RPMI8226 (cell line): ENCODE measurements around the gene KIF6.
"Not testable (repeated sequence)": the region's sequence is repeated elsewhere in the genome, so short reads cannot be mapped to it uniquely, and the experiment has no call there.

Experiments
- DNase-seq: peaks from one replicate; pipeline ENCODE4 v3.0.0-alpha.2; 2015

KIF6 gene

DNA sequence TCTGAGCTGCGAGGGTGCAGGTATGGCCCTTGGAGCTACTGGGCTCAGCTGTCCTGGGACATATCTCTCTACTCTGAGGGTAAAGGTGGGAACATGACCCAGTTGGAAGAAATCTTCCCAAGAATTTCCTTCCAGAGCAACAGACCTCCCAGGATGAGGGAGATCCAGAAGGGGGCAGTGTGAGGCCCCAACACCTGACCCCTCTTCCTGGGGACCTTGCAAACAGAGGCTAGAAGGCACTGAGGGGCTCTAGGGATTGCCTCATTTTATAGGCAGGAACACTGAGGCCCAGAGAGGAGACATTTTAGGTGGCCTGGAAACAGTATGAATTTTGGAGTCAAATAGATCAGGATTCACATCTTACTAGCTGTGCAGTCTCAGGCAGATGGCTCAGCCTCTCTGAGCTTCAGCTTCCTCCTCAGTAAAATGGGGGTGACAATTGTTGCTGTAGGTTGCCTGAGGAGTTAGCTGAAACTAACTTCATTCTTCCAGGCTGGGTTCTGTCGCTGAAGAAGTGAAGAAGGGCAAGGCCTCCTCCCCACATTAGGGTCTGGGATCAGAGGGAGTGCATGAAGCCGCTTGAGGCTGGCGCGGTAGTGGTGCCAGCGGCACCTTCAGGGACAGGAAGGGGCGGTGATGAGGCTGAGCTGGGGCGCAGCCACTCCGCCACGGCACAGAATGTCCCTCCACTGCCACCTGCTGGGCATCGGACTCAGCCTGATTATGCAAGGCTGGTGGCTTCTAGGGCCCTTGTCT is 422.4 kb downstream of the KIF6 start:
- DNase-seq, result peak; percentile 81

DNA sequence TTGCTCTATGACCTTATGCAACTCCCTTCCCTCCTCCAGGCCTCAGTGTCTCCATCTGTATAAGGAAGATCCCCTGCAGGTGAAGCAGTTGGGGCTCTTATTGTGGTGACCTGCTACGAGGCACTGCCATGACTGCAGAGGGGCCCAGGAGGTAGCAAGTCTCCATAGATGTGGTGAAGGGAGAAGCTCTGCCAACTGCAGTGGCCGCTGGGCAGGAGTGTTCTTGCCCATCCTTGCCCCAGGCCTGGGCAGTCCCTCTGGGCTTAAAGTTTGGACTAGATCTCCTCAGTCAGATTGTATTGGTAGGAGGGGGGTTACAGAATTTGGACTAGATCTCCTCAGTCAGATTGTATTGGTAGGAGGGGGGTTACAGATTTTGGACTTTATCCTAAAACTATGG is 423.2 kb downstream of the KIF6 start:
- no peak for DNase-seq

DNA sequence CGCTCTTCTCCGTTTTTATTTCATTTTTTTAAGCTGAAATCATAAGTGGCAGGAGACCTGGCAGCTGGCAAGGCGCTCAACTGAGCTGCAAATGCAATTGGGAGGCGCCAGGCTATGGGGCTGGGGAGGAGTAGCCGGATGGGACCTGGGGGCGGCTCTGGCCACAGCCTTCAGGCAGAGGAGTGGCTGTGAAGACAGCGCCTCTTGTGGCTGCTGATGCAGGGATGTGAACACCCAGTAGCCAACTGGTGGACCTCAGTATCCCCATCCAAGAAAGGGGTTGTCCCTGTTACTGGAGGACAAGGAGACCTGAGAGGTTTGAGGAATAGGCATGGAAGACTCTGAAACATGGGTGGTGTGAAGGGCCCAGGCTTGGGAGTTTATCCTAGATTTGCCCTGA is 423.6 kb downstream of the KIF6 start:
- peak; percentile 60 for DNase-seq

DNA sequence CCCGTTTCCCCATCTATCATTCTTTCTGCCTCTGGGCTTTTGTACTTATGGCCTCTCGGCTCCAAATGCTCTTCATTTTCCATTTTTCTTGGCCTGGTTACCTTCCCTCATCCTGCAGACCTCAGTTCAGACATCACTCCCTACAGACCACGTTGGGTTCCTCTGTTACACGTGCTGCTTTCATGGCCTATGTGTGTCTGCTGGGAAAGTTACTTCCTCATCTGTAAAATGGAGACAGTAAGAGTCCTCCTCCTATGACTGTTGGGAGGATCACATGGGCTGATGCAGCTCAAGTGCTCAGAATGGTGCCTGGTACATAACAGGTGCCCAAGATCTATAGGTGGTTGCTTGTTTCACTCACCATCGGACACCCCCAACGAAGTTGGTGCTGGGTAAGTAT is 424.5 kb downstream of the KIF6 start:
- no peak for DNase-seq

DNA sequence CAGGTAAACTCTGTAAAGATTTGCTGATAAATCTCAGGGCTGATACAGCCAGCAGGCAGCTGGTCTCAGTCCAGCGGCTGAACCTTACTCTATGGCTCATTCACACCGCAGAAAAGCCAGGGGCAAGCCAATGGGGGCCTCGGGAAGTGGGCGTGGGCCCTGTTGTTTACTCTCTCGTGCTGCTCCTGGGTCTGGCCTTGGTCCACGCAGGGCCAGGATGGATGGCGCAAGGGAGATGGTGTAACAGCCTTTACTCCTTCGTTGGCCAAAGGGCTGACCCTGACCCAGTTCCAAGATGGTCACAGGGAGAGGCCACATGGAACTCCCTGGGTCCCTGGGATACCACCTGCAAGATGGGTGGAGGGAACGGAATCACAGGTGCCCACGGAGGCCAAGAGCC is 427.1 kb downstream of the KIF6 start:
- DNase-seq, result no peak

DNA sequence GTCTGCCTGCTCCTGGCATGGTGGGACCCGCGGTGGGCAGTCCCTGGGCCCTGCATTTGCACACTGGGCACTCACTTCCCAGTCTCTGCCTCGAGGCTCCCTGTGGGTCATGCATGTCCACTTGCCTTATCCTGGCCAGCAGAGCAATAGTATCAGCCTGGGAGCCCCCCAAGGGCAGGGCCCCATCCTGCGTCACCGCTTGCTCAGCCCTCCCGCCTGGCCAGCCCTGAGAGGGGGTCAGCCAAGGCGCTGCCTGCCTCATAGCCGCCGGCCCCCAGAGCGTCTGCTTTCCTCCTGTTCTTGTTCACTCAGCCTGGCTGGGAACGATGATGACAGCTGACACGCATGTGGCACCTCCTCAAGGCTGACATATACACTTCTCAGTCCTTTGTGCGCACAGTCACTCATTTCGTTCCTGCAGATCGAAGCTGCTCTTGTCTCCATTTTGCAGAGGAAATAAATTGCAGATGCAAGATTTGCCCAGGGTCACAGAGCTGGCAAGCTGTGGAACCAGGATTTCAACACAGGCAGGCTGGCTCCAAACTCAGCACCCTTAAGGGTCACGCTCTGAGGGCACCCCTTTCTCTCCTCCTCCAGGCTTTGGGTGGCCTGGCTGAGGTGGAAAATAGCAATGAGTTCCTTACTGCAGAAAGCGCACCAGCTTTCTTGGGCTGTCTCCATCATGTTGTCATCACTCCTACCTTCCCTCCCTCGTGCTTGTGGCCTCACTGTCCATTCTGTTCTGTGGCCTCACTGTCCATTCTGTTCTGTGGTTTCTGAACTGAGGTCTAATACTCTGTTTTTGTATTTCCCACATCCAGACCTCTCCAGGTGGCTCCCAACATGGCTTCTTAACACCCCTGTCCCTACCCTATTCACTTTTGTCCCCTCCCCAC is 428.2 kb downstream of the KIF6 start:
- no peak for DNase-seq

DNA sequence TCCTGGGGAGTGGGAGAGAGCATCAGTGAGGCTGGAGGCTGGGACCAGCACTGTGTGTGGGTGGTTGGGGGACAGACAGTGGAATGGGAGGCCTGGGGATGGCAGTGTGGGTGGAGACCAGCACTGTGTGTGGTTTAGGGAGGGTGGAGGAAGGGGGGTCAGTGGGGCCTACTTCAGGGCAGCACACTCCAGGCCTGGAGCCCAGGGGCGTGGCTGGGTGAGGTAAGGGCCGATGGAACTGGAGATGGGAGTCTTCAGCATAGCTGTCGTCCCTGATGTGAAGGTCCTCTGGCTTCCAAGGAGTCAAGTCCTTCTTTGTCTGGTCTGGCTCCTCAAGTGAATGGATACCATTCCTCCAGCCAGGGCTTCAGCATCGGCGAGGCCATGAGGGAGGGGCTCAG is 429.6 kb downstream of the KIF6 start:
- DNase-seq, result no peak

DNA sequence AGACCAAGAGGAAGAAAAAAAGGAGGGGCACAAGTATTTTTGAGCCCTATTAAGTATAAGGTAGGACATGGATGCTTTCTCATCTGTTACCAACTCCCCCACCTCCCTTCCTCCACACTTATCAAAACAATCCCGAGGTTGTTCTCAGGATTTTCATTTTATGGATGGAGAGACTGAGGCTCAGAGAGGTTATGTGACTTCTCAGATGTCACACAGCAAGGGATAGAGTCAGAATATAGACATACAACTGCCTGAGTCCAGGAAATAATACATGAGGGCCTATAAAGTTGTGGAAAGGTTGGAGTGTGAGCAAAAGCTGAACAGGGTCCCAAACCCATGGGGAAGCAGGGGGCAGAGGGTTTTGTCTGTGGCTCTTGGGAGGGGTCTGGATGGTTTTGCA is 430.3 kb downstream of the KIF6 start:
- no peak for DNase-seq

DNA sequence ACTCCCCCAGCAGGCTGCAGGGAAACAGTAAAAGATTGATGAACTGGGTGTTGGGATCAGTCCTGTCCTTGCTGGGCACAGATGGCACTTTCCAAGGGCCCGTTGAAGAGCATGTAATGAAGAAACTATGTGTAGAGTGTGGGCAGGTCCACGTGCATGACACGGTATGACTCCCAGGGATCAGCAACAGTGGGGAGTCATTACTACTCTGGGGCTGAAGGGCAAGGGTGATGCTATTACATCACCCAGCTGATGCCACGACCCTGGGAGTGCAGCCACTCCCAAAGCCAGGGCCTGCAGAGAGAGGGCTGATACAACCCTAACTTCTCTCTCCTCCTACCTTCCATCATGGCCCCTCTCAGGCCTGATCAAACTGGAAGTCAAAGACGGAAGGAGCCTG is 431.1 kb downstream of the KIF6 start:
- DNase-seq, result no peak

DNA sequence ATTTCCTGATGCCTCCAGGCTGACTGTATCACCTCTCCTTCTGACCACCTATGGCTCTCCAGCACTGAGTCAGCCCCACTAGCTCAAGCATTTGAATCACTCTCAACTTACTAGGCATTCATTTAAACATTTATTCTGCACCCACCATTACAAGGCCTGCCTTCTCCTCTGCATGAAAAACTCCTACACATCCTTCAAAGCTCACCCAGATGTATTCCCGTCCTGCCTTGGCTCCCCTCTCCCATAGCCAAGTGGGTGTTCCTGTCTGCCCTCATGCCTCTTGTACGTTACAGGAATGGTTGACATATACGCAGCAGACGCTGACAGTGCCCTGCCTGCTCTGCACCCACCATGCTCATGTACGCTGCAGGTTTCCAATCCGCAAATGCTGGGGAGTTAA is 432.6 kb downstream of the KIF6 start:
- DNase-seq, result no peak

DNA sequence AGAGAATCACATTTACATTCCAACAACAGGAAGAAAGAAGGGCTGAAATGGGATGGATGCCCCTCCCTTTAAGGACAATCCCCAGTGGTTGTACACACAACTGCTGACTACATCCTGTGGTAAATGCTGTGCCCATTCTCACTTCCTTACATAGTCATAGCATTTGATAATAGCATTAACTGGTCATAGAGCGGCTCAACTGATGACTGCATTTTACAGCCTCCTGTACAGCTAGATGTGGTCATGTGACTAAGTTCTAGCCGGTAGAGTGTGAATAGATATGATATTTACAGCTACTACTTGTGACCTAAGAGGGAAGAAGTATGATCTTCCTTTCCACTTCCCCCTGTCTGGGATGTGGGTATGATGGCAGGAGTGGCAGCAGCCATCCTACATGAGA is 435.7 kb downstream of the KIF6 start:
- peak; percentile 17 for DNase-seq

DNA sequence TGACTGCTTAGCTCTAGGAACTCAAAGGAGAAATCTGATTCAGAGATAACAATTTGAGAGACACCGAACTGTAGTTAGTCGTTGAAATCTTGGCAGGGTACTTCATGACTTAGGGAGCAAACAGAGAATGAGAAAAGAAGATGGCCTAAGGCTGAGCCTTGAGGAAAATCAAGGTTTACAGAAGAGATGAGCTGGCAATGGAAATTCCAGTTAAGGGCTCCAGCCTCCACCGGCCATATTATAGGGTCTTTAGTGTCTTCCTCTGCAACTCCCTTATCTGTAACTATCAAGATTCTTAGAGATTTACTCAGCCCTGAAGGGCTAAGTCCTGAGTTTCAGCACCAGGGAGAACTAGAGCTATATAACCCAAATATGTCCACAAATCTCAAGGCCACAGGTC is 437.6 kb downstream of the KIF6 start:
- DNase-seq, result no peak

DNA sequence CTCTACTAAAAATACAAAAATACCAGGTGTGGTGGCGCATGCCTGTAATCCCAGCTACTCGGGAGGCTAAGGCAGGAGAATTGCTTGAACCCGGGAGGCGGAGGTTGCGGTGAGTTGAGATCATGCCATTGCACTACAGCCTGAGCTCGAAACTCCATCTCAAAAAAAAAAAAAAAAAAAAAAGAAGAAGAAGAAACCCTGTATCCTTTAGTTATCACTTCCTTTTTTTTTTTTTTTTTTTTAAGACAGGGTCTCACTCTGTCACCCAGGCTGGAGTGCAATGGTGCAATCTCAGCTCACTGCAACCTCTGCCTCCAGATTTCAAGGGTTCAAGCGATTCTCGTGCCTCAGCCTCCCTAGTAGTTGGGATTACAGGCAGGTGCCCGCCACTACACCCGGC is 438.6 kb downstream of the KIF6 start:
- DNase-seq, result not testable (repeated sequence)

DNA sequence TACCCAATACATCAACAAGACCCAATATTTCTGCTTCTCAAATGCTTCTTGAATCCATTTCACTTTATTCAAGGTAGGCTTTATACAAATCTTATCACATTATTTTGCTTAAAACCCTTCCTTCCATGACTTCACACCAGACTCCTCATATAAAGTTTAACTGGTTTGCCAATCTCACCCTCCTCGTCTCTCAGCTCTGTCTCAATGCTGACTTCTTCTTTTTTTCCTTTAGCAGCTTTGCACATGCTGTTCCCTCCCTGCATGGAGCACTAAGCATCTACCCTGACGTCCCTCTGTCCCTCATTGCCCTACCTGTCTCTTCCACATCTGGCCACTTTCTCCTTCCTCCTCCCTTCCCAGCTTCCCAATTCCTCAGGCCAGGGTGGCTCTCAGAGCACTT is 442.4 kb downstream of the KIF6 start:
- no peak for DNase-seq

DNA sequence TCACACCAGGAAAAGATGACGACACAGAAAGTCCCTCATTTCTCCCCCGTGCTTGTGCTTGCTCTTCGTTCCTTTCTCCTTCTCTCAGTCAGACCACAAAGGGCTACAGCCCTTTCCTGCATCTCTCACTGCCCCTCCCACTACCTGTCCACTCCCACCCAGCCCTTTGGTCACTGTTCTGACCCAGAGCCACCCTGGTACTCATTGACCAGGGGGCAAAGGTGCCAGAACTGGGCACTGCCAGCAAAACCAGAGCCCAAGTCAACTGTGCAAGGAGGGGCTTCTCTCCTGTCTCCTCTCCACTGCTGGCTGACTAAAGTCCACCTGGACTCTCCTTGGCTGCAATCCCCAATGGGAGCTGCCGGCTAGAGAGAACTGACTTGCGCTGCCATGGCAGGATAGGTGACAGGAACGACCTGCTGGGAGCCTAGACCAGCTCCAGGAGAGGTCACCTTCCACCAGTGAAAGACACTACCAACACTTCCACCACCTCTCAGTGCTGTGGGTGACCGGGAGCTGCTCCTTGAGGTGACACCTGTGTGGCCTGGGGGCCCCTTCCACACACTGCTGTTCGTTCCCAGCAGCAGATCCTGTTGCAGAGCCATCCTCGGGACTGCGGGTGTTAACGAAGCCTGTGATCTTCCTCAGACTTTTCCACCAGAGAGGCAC is 443.8 kb downstream of the KIF6 start:
- no peak for DNase-seq

DNA sequence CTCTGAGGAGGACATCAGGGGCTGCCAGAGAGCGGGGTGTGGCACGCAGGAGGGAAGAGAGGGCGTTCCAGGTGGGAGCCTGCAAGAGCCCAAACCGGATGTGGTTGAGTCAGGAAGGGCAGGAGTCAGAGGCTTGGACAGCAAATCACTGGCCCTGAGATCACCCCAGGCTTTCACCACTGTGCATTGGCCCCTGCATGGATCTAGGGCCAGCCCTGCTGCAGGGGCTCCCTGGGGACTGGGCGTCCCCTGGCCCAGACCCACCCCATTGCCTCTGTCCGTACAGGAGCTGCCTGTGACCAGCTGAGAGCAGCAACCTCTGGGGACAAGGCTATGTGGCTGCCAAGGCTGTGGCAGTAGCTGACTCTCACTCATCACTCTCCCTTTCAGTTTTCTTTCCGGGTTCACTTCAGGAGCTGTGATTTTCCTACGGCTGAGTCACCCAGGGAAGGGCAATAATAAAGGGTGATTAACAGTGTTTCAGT is 444.9 kb downstream of the KIF6 start:
- DNase-seq, result no peak
